Chondrocyte (in vitro differentiated cells): ENCODE data around the gene ZMYND12. TPM values are rescaled to one million over a fixed set of nuclear protein-coding genes. Genes with fewer than 3 reads are reported as not detected.

Experiments used
- DNase-seq: peaks from one replicate; pipeline ENCODE4 v3.0.0; 2021; ENCODE audit warnings: mixed read lengths, low spot score
- H3K27ac Mint-ChIP-seq: one replicate; pipeline ENCODE4 v1.8.0; 2021; ENCODE audit warnings: mild to moderate bottlenecking, moderate library complexity, mixed read lengths; ENCODE audit not compliant: unreplicated experiment
- H3K27me3 Mint-ChIP-seq: 2 replicates; pipeline ENCODE4 v1.8.0; 2021; ENCODE audit warnings: low read depth, mixed read lengths
- H3K36me3 Mint-ChIP-seq: 2 replicates; pipeline ENCODE4 v1.8.0; 2021; ENCODE audit warnings: low read depth, mixed read lengths
- H3K4me1 Mint-ChIP-seq: 2 replicates; pipeline ENCODE4 v1.8.0; 2021; ENCODE audit warnings: low read depth, mild to moderate bottlenecking, mixed read lengths
- H3K4me3 Mint-ChIP-seq: one replicate; pipeline ENCODE4 v1.8.0; 2021; ENCODE audit warnings: mild to moderate bottlenecking, moderate library complexity, mixed read lengths; ENCODE audit not compliant: unreplicated experiment
- H3K9me3 Mint-ChIP-seq: 2 replicates; pipeline ENCODE4 v1.8.0; 2021; ENCODE audit warnings: low read depth, mixed read lengths
- total RNA-seq: library from RNA; stranded (reverse); gene quantifications from 3 replicates; pipeline ENCODE4 v1.2.1, GENCODE V29; 2021
- TF ChIP-seq, protein P1 (sequence below): fragments of 200-600 bp; sonication (generic); IDR thresholded peaks from 2 replicates; pipeline ENCODE4 v1.5.0; 2021; ENCODE audit warnings: antibody characterized with exemption, mild to moderate bottlenecking, moderate library complexity

Gene ZMYND12
- total RNA-seq, 1 donor from 2014 or later, result 0.30 TPM

- Mint-ChIP-seq H3K4me3 (peak within 1 kb of the TSS; percentile 66), H3K27me3 (peaks cover 44% of the 10 kb centered on the region), H3K9me3 (no peaks in the 10 kb centered on the region), H3K4me1 (peaks cover 6% of the 10 kb centered on the region), H3K36me3 (no peaks in the 10 kb centered on the region), H3K27ac (no peak within 1 kb of the TSS)
- TF ChIP-seq, protein P1, sequence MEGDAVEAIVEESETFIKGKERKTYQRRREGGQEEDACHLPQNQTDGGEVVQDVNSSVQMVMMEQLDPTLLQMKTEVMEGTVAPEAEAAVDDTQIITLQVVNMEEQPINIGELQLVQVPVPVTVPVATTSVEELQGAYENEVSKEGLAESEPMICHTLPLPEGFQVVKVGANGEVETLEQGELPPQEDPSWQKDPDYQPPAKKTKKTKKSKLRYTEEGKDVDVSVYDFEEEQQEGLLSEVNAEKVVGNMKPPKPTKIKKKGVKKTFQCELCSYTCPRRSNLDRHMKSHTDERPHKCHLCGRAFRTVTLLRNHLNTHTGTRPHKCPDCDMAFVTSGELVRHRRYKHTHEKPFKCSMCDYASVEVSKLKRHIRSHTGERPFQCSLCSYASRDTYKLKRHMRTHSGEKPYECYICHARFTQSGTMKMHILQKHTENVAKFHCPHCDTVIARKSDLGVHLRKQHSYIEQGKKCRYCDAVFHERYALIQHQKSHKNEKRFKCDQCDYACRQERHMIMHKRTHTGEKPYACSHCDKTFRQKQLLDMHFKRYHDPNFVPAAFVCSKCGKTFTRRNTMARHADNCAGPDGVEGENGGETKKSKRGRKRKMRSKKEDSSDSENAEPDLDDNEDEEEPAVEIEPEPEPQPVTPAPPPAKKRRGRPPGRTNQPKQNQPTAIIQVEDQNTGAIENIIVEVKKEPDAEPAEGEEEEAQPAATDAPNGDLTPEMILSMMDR, result no peak
- DNase-seq, result no peak
Measured at GRCh38 chr1:42380586-42381279, 75.1 kb downstream of the ZMYND12 start, which contains the start of gene RIMKLA. RIMKLA (plus strand) TSS chr1:42380792; CDS start chr1:42380935, 143 bp downstream.

Other genes with a start within 250 kb of the ZMYND12 start
- 26.3 to 30.9 TPM (median 29.2 TPM) in 3 replicates for gene FOXJ3, start 120.8 kb downstream of the ZMYND12 start, total RNA-seq
- 0.18 to 0.27 TPM in 2 of 3 replicates, not detected in the other for gene RIMKLA, start 75.2 kb downstream of the ZMYND12 start, total RNA-seq
- 38.0 to 42.0 TPM (median 41.1 TPM) in 3 replicates for gene PPCS, start 521 bp upstream of the ZMYND12 start, total RNA-seq
- 1.3 to 3.2 TPM (median 2.8 TPM) in 3 replicates for gene CCDC30, start 7.3 kb upstream of the ZMYND12 start, total RNA-seq
- gene PPIH, start 202.4 kb upstream of the ZMYND12 start, total RNA-seq, result 22.6 to 35.3 TPM (median 24.3 TPM) in 3 replicates
- 582 to 659 TPM (median 593 TPM) in 3 replicates for gene YBX1, start 226.4 kb upstream of the ZMYND12 start, total RNA-seq